Choroid plexus epithelial cell (primary cell): ENCODE results near the gene NUP85.
"Not testable (repeated sequence)": the region's sequence is repeated elsewhere in the genome, so short reads cannot be mapped to it uniquely, and the experiment has no call there.

Experiments
- DNase-seq: peaks from one replicate; pipeline ENCODE4 v3.0.0-alpha.2; 2010; ENCODE audit warnings: low read depth
- H3K4me3 ChIP-seq: 2 replicates; pipeline ENCODE4 v1.5.1; 2011; ENCODE audit warnings: low read depth, mild to moderate bottlenecking, control low read depth, low read length, moderate library complexity
- CTCF ChIP-seq: conservative IDR thresholded peaks from 2 replicates; pipeline ENCODE4 v1.5.1; 2011; ENCODE audit warnings: low read depth, mild to moderate bottlenecking, control low read depth, inconsistent platforms, low read length, moderate library complexity

NUP85 gene

GRCh38 chr17:75273977-75274708 is 68.7 kb downstream of the NUP85 start:
- no peak overlapping the region for H3K4me3 ChIP-seq
- no peak for TF ChIP-seq CTCF
- DNase-seq: peak; percentile 60

- TF ChIP-seq CTCF: no peak
- no peak overlapping the region for H3K4me3 ChIP-seq
- peak; percentile 39 for DNase-seq
These were observed 72.2 kb downstream of the NUP85 start for GRCh38 chr17:75277664-75278071.

GRCh38 chr17:75280189-75280588 is 74.7 kb downstream of the NUP85 start:
- not testable (repeated sequence) for DNase-seq, H3K4me3 ChIP-seq

GRCh38 chr17:75285123-75285522 is 79.6 kb downstream of the NUP85 start:
- TF ChIP-seq CTCF: no peak
- H3K4me3 ChIP-seq: no peak overlapping the region
- no peak for DNase-seq
